Measurements from ENCODE around the gene CEP152.
"Not testable (repeated sequence)": the region's sequence is repeated elsewhere in the genome, so short reads cannot be mapped to it uniquely, and the experiment has no call there.

The CEP152 gene

GRCh38 chr15:48806151-48806550, 4.7 kb downstream of the CEP152 start:
- no peak for DNase-seq

- no peak for DNase-seq
Observed at GRCh38 chr15:48805591-48805990, 5.3 kb downstream of the CEP152 start.

GRCh38 chr15:48803877-48804276, 7.0 kb downstream of the CEP152 start:
- no peak for DNase-seq

GRCh38 chr15:48802867-48803266, 8.0 kb downstream of the CEP152 start:
- DNase-seq: no peak

GRCh38 chr15:48802257-48802656, 8.6 kb downstream of the CEP152 start:
- DNase-seq: no peak

- no peak for DNase-seq
Observed at GRCh38 chr15:48800811-48801455, 9.9 kb downstream of the CEP152 start.

GRCh38 chr15:48800245-48800644, 10.6 kb downstream of the CEP152 start:
- no peak for DNase-seq

GRCh38 chr15:48798319-48798718, 12.6 kb downstream of the CEP152 start:
- no peak for DNase-seq

GRCh38 chr15:48796930-48797329, 13.9 kb downstream of the CEP152 start:
- no peak for DNase-seq

GRCh38 chr15:48796521-48796920, 14.3 kb downstream of the CEP152 start:
- DNase-seq: no peak

- DNase-seq: no peak
Observed at GRCh38 chr15:48795901-48796300, 15.0 kb downstream of the CEP152 start.

GRCh38 chr15:48794697-48795134, 16.2 kb downstream of the CEP152 start:
- DNase-seq: no peak

GRCh38 chr15:48792408-48792807, 18.5 kb downstream of the CEP152 start:
- no peak for DNase-seq

- not testable (repeated sequence) for DNase-seq
Observed at GRCh38 chr15:48790466-48791115, 20.3 kb downstream of the CEP152 start.

GRCh38 chr15:48785712-48786111, 25.2 kb downstream of the CEP152 start:
- no peak for DNase-seq

- DNase-seq: no peak
Observed at GRCh38 chr15:48785195-48785594, 25.7 kb downstream of the CEP152 start.

- DNase-seq: no peak
Observed at GRCh38 chr15:48784756-48785155, 26.1 kb downstream of the CEP152 start.

GRCh38 chr15:48782911-48783310, 28.0 kb downstream of the CEP152 start:
- no peak for DNase-seq

GRCh38 chr15:48781481-48782081, 29.3 kb downstream of the CEP152 start:
- DNase-seq: no peak

- DNase-seq: no peak
Observed at GRCh38 chr15:48781017-48781416, 29.9 kb downstream of the CEP152 start.

GRCh38 chr15:48778331-48778730, 32.5 kb downstream of the CEP152 start:
- DNase-seq: no peak

- no peak for DNase-seq
Observed at GRCh38 chr15:48777645-48778330, 33.1 kb downstream of the CEP152 start.

- DNase-seq: no peak
Observed at GRCh38 chr15:48775546-48775945, 35.3 kb downstream of the CEP152 start.

GRCh38 chr15:48774484-48774883, 36.4 kb downstream of the CEP152 start:
- no peak for DNase-seq
